CD4-positive, alpha-beta T cell treated with Interferon alpha-2 for 1 hour (primary cell): ENCODE data around the gene CXCR5.

Experiments
- DNase-seq, 2 donors: peaks; one replicate each; pipeline ENCODE4 v3.0.0-alpha.2; 2020 to 2022

The CXCR5 gene

DNA sequence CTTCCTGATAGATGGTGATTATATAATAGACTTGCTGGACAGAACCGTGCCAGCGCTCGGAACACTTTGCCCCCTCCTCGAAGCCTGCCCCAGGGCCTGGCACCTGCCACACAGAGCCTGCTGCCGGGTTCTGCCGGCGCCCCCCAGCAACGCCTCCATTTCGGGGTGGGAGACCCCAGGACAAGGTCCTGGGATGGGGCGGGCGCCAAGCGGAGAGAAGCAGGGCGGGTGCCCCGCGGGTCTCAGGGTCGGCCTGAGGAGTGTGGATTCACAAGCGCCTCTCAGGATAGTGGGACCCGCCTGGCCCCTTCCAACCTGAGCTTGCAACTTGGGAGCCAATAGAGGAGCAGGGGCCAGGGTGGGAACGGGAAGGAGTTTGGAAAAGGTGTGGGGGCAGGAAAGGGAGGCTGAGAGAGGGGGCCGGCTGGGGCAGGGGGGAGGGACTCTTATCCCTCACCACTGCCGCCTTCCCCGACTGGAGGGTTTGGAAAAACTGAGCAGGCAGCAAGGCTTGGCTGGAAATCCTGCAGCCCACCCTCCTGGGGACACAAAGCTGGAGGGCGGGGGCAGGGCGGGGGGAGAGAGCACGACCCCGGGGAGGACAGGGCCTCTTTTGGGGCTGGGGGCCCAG is 45.3 kb downstream of the CXCR5 start:
- no peak for DNase-seq

DNA sequence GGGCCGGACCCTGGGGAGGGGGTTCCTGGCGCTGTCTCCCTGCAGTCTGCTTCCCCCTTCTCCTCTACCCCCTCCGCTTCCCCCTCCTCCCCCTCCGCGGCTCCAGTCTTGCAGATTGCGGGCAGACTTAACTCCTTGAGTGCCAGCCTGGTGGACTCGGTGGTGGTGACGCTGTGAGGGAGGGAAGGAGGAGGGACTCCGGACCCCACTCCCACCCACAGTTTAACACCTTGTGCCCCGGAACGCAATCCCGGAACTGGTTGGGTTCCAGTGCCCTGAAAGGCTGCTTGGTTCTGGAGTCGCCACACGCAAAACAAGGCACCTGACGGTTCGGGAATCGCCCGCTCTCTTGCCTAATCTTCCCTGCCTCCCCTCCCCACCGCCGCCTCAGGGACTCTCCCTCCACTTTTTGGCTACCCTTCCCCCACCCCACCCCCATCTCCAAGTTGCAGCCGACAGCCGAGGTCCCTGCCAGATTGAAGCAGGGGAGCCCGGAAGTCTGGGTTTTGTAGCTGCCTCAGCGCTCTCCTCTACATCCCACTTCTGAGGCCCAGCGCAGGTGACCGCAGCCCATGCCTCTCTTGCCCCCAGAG is 45.9 kb downstream of the CXCR5 start:
- DNase-seq: peak; percentile 83 to 87

DNA sequence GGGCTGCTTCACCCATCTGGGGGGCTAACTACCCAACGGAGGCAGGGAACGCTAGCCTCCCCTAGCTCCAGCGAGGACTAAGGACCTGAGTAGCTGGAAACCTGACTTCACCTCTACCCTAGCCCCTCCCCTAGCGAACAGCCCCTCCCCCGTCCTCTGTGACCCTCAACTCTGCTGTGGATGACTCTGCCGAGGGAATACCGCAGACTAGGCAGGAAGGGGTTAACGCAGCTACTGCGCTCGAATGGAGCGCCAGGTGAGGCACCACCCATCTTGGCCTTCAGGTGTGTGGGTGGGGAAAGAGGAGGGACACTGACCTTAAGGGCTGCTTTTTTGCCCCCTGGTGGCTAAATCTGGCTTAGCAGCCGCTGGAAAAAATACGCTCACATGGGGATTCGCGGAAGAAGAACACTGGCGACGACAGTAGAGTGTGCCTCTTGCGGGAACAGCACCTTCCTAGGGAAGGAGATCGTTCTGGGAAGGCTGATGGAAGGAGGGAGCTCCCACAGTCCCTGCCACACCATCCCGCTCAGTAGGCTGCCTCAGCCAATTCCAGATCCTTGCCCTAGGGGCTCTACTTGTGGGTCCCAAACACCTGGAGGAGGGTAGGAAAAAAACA is 46.5 kb downstream of the CXCR5 start:
- peak; percentile 83 to 90 for DNase-seq

DNA sequence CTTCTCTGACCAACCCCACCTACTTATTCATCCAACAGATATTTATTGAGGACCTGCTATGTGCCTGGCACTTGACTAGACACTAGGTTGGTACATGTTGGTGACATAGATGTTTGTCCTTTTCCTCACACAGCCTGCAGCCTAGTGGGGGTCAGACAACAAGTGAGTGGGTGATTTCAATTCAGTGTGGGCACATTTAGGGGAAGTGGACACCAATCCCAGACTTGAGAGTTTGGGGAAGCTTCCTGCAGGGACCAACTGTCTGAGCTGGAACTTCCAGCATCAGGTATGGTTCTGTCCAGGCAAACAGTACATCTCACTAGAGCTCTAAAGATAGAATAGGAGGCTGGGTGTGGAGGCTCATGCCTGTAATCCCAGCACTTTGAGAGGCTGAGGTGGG is 47.9 kb downstream of the CXCR5 start:
- DNase-seq: no peak

DNA sequence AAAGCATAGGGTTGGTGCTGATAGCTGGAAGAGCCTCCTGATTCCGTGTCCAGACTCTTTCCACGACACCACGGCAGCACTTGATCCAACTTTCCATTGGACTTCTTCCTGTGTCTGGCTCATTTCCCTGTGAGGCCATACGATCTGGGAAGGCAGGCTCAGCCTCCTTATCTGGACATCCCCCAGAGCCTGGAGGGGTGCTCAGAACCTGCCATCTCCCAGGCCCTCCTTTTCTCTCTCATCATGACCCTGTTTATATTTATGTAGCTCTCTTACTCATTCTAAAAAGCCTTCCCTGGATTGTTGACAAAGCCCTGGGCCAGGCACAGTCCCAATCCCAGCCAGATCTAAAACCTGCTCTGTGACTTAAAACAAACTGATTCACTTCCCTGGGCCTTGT is 49.8 kb downstream of the CXCR5 start:
- no peak for DNase-seq

DNA sequence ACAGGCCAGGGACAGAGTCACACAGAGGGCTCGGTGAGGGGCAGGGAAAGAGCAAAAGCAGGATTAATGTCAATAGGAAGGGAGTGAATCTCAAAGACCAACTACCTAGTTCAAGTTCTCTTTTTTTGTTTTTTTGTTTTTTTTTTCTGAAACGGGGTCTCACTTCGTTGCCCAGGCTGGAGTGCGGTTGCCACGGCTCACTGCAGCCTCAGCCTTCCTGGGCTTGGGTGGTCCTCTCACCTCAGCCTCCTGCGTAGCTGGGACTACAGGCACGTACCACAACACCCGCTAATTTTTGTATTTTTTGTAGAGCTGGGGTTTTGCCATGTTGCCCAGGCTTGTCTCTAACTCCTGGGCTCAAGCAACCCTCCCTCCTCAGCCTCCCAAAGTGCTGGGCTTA is 51.7 kb downstream of the CXCR5 start:
- DNase-seq: no peak

DNA sequence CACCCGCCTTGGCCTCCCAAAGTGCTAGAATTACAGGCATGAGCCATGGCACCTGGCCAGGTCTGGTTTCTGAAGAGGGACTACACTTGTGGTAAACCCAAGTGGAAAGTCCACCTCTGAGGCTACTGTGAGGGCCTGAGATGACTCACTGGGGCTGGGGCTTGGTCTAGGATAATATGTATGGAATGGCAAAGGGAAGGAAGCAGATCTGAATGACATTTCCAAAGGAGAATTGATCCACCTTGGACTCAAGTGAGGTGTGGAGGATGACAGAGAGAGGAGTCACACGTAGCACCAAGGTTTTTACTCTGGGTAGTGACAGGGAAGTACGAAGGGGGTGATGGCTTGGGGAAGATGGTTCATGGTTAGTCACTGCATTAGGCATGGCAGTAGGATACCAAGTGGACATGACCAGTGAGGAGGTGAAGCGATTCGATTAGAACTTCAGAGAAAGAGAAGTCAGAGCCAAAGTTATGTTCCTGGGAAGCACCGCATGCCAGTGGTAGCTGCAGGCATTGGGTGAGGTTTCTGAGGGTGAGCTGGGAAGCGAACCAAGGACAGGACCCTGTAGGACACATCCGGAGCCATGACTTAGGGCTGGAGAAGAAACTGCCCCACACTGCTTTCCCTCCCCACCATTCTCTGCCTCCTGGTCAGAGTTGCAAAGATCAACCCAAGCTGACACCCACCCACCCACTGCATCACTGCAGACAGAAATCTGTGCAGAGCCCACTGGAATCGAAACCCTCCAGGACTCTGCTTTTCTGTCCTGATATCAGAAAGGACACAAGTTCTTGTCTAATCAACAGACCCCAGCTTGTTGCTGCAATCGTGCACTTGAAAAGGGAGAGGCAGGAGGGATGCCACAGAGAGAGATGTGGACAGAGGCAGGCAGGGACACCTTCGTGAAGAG is 55.1 kb downstream of the CXCR5 start:
- no peak for DNase-seq

DNA sequence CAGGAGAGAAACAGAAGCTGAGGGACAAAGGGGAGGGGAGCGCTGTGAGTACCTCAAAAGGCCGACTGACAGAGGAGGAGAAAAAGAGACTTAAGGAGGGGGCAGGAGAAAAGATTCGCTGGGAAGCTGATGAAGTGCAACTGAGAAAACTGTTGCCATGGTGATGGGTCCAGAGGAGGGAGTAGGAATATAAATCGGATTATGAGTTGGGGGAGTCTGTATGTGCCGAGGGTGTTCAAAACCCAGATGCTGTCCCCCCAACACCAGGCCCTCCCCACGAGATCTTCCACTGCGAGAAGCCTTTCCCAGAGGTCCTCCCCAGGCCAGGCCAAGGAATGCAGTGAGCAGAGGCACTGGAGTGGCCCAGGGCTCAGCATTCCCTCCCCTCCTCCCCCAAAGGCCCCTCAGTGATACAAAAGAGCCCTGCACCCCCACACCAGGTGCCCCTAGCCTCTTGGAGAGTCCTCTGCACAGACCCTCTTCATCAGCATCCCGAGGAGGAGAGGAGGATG is 55.8 kb downstream of the CXCR5 start:
- DNase-seq: no peak

DNA sequence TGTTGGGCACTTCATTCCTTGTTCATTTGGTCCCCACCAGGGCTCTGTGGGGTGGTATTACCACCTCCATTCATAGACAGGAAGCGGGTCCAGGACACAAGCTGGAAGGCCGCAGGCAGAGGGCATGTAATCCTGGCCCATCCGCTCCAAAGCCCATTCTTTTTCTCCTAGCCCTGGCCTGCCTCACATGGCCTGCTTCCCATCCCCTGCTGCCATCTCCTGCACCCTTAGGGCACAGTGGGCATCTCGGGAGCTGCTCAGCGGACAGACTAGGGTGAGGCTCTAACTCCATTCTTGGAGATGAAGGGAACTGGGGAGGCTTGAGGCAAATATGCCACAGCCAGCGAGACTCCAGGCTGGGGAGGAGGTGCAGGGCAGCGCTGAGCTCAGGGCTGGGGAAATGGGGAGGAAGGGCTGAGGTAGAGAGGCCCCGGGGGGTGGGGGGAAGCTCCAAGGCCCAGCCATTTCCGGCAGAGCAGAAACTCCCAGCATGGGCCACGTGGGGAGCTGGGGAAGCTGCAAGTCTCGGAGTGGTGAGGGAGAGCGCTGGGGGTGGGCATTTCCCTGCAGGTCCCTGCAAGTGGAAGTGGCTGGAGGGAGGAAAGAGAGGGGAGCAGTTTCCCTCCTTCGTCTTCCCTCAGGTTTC is 56.4 kb downstream of the CXCR5 start:
- DNase-seq: peak; percentile 28 to 53

DNA sequence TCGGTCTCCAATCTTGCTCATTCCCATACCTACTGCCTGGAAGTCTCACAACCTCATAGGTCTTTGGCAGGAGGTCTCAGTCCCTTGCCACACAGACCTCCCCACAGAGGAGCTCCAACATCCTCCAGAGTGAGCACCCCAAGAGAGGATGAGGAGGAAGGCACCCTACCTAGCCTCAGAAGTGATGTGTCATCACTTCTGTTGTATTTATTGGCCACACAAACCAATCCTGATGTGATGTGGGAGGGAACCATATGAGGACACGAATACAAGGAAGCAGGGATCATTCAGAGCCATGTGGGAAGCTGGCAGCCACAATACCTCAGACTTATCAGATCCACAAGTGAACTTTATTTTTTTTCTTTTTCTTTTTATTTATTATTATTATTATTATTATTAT is 63.4 kb downstream of the CXCR5 start:
- no peak for DNase-seq
